NCI-H2196 (cell line): ENCODE results near the gene CYP2J2.
"Not testable (repeated sequence)": the region's sequence is repeated elsewhere in the genome, so short reads cannot be mapped to it uniquely, and the experiment has no call there.

ENCODE experiments used
- DNase-seq: peaks from one replicate; lab custom pipeline; 2025; ENCODE audit not compliant: unreplicated experiment; lab: John Stamatoyannopoulos, UW

The CYP2J2 gene, protein sequence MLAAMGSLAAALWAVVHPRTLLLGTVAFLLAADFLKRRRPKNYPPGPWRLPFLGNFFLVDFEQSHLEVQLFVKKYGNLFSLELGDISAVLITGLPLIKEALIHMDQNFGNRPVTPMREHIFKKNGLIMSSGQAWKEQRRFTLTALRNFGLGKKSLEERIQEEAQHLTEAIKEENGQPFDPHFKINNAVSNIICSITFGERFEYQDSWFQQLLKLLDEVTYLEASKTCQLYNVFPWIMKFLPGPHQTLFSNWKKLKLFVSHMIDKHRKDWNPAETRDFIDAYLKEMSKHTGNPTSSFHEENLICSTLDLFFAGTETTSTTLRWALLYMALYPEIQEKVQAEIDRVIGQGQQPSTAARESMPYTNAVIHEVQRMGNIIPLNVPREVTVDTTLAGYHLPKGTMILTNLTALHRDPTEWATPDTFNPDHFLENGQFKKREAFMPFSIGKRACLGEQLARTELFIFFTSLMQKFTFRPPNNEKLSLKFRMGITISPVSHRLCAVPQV

DNA sequence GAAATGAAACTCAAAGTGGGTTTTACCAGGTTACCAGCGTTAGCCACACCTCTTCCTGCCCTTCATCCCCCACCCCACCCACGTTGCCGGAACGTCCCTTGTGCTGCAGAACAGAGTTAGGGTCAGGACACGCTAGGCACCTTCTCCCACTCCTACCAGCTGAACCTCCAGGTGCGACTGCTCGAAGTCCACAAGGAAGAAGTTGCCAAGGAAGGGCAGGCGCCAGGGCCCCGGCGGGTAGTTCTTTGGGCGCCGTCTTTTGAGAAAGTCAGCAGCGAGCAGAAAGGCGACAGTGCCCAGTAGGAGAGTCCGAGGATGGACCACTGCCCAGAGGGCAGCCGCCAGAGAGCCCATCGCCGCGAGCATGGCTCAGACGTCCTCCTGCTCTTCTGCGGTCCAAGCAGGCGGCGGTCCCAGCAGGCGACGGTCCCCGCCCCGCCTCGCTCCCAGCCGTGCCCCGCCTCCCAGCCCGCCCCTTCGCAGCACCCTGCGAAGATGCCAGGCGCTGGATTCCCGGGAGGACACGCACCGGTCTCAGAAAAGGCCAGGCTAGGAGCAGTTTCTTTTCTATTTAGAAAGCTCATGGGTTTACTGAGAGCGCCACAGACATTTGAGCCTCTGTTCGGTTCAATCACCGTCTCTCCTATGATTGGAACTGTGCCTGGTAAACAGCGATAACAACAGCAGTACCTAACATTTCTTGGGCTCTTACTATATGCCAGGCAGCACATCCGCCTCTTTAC lies at the start of gene CYP2J2:
Gene CYP2J2 (minus strand): TSS at position 393 of the 743 bp plus-strand sequence. CDS start 27 bp downstream, at position 366.
- DNase-seq: peak; percentile 61

- no peak for DNase-seq
Observed at GRCh38 chr1:59973719-59974118, 47.1 kb upstream of the CYP2J2 start.

GRCh38 chr1:59972216-59972927 lies 45.8 kb upstream of the CYP2J2 start:
- DNase-seq: peak; percentile 18

GRCh38 chr1:59971464-59971911 lies 44.9 kb upstream of the CYP2J2 start:
- DNase-seq: peak; percentile 79

GRCh38 chr1:59969542-59970175 lies 43.1 kb upstream of the CYP2J2 start:
- not testable (repeated sequence) for DNase-seq

GRCh38 chr1:59968746-59969145 lies 42.2 kb upstream of the CYP2J2 start:
- DNase-seq: not testable (repeated sequence)

- no peak for DNase-seq
Observed at GRCh38 chr1:59967780-59968179, 41.2 kb upstream of the CYP2J2 start.

GRCh38 chr1:59967141-59967697 lies 40.6 kb upstream of the CYP2J2 start:
- no peak for DNase-seq

GRCh38 chr1:59952065-59952464 lies 25.5 kb upstream of the CYP2J2 start:
- no peak for DNase-seq

DNA sequence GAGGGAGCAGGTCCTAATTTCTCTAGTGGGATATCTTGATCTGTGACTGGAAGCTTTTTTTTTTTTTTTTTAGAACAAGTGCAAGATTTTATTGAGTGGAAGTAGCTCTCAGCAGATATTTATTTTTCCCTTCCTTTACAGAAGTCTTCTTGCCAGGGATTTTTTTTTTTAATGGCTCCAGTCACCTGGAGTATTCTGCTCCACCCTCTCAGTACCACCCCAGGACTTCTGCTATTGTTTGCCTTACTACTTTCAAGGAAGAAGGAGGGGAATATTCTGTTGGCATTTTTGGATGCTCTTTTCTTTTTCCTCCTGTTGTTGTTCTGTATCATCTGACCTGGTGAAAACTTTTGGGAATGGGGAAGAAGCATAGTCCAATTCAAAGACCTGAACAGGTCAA lies 23.1 kb upstream of the CYP2J2 start:
- DNase-seq: no peak

DNA sequence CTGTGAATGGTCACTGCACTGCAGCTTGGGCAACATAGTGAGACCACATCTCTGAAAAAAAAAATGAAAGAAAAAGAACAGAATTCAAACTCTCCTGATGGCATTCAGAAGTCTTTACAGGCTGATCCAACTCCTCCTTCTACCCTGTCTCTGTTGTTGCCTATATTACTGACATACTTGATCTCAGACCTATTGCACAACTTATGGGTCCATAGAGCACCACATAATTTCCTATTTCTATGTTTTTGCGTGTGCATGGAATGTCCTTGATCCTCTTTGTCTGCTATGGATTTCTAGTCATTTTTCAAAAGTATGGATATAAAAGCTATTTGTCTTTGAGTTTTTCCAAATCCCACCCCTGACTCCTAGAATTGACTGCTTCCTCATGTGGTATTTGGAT lies 22.4 kb upstream of the CYP2J2 start:
- DNase-seq: no peak

DNA sequence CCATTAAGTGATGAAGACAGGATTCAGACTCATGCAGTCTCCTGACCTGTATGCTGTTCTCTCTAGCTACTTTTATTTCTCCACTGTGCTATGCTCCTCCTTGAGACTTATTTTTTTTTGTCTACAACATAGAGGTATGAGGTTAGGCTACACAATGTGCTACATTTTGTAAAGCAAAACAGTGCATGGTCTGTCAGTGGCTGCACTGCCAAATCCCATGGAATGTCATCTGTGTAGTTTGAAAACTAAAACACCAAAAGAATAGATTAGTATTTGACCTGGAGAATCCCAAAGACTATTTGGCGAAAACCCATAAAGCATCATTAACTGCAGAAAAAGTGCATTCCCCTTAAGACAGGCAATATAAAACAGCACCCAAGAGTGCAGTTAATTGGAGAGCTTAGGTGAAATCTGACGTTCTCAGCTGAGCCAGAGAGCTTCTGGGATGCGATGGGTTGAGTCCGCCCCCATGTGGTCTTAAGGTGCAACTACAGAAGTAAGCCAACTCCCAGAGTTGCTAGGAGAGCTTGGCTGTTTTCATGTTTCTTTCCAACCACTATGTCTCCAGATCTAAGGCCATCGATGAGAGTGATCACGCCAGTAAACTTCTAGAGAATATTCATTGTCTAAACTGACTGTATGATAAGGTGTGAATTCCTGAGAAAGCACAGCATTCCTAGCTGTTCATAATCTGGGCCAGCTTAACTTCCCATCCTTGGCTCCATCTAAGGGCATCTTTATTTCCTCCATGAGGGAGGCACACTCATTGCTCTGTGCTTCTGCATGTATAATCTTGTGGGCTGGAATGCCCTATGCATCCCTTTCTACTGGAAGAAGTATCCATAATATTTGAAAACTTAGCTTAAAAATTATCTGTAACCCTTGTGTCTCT lies 20.7 kb upstream of the CYP2J2 start:
- DNase-seq: peak; percentile 79

- no peak for DNase-seq
Observed at GRCh38 chr1:59945790-59946189, 19.2 kb upstream of the CYP2J2 start.

DNA sequence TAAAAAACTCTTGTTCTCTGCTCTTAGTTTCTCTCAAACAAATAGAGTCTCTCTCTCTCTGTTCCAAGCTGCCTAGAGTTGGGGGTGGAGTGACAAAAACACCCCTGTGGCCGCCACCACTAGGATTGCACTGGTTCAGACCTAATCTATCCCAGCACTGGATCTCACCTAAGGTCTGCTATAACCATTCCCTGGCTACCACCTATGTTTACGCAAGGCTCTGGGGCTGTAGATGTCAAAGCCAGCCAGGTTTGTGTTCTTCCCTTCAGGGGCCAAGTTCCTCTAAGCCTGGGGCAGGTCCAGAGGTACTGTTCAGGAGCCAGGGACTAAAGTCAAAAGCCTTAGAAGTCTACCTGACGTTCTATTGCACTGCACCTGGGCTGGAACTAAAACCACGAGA lies 12.8 kb upstream of the CYP2J2 start:
- no peak for DNase-seq

DNA sequence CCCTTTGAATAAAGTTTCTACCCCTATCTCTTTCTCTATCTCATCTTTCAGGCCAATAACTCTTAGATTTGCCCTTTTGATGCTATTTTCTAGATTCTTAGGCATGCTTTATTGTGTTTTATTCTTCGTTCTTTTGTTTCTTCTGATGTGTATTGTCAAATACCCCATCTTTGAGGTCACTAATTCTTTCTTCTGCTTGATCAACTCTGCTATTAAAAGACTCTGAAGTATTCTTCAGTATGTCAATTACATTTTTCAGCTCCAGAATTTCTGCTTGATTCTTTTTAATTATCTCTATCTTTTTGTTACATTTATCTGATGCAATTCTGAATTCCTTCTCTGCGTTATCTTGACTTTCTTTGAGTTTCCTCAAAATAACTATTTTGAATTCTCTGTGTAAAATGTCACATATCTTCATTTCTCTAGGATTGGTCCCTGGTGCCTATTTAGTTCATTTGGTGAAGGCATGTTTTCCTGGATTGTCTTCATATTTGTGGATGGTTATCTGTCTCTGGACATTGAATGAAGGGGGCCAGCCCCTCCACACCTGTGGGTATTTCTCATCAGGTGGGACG lies 11.2 kb upstream of the CYP2J2 start:
- no peak for DNase-seq

GRCh38 chr1:59936358-59936821 lies 9.8 kb upstream of the CYP2J2 start:
- no peak for DNase-seq

GRCh38 chr1:59928996-59929395 lies 2.4 kb upstream of the CYP2J2 start:
- no peak for DNase-seq

DNA sequence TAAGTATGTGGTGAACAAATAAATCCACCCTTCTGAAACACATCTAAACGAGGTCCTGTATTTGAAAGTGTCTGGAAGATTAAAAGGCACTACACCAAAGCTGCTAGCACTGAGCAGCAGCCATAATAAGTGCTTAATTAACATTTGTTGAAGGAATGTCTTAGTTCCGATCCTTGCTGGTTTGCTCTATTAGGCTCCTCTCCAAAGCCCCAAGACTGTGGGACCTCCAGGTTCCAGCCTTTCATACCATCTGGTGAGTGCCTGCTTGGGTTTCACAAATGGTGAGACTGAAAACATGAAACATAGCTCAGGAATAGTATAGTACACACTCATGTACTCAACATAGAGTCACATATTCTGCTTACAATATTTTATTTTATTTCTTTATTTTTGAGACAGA lies 640 bp upstream of the CYP2J2 start:
- no peak for DNase-seq

GRCh38 chr1:59924653-59925052 lies 1.9 kb downstream of the CYP2J2 start:
- DNase-seq: no peak
